Measurements from ENCODE around the gene TRIM3.
"Not testable (repeated sequence)": the region's sequence is repeated elsewhere in the genome, so short reads cannot be mapped to it uniquely, and the experiment has no call there.

Gene TRIM3

DNA sequence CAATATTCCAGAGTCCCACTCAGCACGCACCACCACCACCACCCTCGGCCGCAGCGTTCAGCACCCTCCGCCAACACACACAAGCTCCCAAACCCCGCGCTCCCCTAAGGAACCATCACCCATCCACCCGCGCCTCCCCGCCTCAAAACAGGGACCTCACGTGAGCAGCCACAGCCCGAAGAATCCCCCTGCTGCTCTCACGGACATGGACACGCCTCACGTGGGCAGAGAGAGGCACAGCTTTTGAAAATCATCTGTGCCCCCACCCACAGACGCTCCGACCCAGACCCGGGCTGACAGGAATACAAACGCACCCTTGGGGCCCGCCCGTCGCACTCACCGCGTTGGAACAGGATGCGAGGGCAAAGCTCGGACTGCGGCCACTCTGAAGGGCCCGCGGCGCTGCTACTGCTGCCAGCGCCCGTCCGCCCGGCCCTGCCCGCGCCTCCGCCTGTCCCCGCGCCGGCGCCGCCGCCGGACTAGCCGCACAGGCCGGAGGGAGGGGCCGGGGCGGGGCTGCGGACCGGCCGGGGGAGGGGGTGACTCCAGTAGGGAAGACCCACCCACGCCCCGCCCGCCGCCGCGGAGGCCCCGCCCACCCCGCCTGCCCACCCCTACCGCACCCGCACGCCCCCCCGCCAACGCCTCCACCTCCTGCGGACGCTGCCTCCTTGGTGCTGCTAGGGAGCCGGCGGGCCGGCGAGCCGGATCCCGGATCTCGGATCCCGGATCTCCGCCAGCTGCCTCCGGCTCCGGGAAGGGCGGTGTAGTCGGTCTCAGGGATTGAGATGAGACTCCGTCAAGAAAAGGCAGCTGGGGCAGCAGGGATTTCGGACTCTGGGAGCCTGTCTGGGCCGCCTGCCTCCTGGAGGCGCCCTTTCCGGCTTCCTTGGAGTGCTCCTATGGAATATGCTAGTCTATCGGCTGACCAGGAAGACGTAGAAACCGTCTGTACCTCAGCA, at the start of gene TRIM3:
TRIM3 (minus strand) TSS at position 491 of the 962 bp plus-strand sequence. CDS start 8,246 bp downstream, outside the sequence.
- DNase-seq, result peak; percentile 74

DNA sequence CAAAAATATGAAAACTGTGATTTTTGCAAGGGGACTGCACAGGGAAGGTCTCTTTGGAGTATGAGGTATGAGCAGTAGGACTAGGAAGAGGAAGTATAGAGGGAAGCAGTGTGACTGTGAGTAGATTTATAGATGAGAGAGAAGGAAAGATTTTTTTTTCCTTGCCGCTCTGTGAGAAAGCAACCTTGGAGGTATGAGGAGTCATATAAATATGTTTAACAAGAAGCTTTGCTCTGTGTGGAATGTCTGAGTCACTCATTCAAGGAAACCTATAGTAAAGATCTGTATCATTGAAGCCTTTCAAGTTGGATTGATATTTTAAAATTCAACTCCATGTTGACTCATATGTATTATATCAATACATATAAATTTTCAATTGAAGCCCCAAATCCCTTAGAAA, 49.5 kb upstream of the TRIM3 start:
- no peak for DNase-seq

DNA sequence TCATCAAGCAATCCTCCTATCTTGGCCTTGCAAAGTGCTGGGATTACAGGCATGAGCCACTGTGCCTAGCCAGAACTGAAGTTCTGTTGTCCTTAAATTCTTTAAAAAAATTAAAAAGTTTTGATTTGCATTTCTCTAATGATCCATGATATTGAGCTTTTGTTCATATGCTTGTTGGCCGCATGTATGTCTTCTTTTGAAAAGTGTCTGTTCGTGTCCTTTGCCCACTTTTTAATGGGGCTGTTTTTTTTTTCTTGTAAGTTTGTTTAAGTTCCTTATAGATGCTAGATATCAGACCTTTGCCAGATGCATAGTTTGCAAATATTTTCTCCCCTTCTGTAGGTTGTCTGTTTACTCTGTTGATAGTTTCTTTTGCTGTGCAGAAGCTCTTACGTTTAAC, 48.2 kb upstream of the TRIM3 start:
- not testable (repeated sequence) for DNase-seq

DNA sequence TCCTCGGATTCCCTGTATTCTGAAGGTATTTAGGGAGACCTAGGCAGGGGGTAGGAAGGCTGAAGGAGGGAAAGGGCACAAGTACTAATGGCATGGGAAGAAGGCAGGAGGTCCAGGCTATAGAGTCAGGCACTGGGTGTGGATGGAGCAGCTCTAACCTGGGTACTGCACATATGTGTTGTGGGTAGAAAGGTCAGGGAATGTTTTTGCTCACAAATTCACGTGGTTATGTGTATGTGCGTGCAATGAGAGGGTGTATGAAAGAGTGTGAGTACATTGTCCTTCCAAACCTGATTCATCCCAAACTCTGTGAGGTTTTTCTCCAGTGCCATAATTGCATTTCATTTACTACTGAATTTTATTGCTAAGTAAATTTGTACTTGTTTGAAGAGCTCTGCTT, 46.5 kb upstream of the TRIM3 start:
- no peak for DNase-seq

DNA sequence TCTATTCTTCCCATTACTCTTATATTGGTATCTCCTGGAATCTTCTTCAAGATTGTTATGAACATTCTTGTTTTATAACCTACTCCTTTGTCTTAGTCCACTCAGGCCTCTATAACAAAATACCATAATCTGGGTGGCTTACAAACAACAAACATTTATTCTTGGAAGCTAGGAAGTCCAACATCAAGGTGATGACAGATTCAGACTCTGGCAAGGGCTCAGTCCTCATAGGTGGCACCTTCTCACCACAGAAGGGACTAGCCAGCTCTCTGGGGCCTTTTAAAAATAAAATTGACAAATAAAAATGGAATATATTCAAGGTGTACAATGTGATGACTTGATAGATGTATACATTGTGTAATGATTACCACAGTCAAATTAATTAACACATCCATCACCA, 43.1 kb upstream of the TRIM3 start:
- no peak for DNase-seq

DNA sequence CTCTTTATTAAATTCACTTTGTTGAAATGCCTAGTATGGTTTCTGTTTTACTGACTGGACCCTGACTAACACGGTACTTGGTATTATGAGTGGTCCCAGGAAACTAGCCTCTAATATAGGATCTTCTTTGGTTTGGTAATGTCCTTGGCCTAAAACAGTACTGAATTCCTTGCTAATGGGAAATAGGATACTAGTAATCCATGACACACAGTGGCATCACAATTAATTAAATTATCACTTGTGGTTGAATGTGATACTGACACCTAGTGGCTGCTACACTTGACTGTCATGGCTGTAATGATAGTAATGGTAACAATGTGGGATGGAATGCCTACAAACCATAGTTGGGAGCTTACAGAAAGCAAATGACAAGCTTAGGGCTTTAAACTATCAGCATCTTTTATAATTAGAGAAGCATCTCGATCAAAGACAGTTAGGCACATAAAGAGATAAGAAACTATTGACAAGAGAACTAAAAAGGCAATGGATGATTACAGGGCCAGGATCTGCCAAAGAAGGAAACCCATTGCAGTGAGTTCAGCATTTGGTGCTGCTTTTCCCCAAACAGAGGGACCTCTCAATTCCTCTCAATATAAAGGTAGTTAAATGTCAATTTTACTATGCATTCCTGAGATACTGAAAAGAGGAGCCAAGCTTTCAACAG, 32.0 kb upstream of the TRIM3 start:
- no peak for DNase-seq

DNA sequence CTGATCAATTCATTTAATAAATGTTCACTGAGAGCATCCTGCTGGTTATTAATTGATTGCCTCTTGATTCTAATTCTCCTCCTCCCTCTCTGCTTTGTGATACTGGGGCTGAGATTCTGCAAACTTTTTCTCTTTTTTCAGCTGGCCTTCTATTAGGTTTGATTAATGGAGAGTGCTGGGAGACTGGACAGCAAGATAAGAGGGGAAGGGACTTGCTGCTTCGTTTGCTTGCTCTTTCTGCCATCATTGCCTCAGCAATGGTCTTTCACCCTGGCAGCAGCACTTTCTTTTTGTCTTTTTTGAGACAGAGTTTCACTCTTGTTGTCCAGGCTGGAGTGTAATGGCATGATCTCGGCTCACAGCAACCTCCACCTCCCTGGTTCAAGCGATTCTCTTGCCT, 30.4 kb upstream of the TRIM3 start:
- no peak for DNase-seq

DNA sequence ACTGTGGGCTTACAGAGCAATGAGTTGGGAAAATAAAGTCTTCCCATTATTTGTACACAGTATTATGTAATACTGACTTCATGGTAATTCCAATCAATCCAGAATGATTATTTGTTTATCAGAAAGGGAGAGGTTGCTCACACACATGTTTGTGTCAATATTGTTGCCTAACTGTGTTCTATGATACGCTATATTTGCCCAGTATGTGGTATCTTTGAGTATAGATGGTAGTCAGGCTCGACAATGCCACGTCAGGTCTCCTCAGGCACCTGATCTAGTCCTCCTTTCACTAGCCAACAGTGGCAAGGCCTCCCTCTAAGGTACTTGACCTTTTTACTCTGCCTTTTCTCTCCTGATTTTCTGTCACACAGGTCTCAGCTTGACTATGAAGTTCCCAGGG, 28.6 kb upstream of the TRIM3 start:
- no peak for DNase-seq

DNA sequence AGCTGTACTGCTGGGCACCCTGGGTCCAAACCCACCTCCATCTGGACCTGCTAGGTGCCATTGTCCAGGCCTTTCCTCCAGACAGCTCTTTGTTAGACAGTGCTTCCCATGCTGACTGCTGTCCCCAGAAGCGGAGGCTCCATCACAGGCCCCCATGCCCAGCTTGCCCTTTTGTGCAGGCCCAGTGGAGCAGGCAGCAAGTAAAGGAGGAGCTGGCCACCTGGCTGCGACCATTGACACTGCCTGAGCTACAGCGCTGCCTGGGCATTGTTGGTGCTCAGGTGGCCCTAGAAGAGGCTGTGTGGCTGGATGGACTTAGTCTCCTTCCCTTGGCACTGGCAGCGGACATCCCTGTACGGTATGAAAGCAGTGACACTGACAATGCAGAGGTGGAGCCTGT, 24.8 kb upstream of the TRIM3 start:
- DNase-seq, result no peak

DNA sequence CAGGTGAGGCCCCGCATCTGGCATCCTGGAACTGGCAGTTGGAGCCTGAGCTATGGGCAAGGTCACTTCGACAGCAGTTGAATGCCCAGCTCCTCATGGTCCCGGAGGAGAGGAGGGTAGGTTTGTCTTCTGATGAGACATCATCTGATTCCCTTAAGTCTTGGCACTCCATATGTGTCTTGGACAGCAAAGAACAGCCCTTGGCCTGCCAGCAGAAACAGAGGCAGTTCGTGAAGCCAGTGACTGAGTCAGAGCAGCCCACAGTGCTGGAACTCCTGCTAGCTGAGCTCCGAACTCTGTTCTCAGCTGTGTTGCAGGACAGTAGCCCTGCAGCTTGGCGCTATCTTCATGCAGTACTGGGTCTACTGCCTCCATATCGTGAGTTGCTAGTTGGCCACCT, 24.4 kb upstream of the TRIM3 start:
- DNase-seq, result no peak

DNA sequence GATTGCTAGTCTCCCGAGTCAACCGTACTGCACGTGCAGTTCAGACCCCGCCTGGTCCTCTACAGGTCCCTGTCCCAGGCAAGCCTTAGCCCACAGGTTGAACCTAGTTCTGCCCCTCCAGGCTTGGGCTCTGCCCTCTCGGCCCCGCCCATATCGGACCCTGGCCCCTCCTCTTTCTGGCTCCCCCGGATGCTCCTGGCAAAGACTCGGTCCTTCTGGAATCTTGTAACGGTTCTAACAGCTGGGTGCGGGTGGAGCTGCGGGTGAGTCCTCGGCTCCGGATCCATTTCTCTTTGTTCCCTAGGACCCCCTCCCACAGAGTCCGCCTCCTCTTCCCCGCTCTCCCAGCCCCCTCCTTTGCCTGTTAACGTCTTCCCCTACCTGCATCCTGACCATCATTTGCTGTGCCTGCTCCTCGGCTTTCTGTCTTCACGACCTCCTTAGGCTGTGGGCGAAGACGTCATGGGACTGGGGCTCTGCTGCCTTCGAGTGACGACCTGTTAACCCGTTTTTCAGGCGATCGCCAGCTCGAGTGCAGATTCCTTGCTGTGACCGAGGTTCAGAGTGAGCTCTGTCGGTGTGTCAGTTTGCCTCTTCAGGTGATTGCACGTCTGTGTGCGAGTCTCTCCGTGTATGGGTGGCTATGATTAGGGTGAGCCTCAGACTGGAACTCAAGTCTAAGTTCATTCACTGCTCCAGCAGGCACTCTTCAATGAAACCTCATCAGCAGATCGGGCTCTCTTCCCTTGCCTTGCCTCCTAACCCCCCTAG, 23.5 kb upstream of the TRIM3 start, which contains the start of gene DNHD1:
DNHD1 (plus strand) TSS at position 212 of the 771 bp plus-strand sequence. CDS start 936 bp downstream, outside the sequence.
- DNase-seq, result no peak

DNA sequence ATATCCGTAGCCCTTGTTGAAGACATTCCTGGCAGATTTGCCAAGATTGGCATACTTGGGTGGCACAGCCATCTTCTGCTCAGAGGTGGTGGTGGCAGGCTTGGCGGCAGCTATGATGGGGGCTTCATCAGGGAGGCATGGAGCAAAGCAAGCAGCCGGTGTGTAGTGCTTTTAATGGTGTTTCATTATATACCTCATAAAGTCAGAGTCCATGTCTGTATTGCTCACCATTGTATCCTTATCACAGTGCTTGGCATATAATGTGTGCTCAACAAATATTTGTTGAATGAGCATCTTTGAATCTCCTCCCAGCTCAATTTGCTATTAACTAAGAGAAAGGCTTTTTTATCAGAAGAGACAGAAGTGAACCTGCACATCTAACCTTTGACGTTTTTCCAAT, 15.6 kb upstream of the TRIM3 start:
- no peak for DNase-seq

DNA sequence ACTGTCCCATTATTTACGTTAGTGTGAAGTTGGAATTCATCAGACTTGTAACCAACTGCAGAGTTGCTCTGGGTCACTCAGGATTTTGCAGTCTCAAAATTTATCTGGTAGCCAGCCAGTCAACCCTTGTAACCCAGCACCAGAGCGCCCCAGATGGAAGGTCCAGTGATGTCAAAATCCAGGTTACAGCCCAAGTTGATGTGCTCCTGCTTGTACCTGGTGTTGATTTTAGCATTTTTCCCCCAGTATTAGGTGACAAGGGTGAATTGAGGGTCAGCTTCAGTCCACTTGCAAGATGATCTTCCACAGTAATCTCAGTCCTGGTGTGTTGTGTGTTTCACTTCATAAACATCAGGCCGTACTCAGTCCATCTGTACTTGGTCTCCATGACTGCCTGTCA, 15.1 kb upstream of the TRIM3 start:
- no peak for DNase-seq

DNA sequence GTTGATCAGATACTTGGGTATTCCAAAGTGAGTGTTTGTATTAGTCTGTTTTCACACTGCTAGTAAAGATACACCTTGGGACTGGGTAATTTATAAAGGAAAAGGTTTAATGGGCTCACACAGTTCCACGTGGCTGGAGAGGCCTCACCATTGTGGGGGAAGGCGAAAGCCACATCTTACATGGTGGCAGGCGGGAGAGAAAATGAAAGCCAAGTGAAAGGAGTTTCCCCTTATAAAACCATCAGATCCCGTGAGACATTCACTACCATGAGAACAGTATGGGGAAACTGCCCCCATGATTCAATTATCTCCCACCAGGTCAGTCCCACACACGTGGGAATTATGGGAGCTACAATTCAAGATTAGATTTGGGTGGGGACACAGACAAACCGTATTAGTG, 14.6 kb upstream of the TRIM3 start:
- DNase-seq, result no peak

DNA sequence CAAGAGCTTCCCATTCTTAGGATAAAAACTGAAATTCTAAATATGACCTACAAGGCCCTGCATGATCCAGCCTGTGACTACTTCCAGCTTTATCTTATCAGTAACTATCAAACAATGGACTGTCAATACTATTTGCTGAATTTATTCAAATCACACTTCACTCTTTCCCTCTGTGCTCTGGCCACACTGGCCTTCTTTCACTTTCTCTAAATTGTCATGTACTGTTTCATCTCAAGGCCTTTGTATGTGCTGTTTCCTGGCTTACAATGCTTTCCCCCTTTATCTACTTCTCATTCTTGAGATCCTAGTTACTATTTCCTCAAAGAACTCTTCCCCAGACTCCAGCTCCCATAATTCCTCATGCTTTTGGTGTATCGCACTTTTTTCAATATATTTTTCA, 13.2 kb upstream of the TRIM3 start:
- no peak for DNase-seq

DNA sequence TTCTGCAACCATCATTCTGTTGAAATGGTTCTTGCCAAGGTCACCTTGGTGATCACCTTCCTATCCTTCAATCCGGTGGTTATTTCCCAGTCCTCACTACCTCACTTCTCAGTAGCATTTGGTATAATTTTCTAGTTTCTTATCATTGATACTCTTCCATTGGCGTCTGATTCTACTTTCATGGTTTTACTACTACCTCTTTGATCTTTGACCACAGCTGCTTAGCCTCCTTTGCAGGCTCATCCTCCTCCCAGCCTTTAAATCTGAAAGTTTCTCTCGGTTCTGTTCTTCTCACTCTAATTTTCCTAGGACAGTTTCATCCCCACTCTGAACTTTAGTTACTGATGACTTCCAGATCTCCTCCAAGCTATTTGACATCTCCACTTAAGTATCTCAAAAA, 12.5 kb upstream of the TRIM3 start:
- no peak for DNase-seq

DNA sequence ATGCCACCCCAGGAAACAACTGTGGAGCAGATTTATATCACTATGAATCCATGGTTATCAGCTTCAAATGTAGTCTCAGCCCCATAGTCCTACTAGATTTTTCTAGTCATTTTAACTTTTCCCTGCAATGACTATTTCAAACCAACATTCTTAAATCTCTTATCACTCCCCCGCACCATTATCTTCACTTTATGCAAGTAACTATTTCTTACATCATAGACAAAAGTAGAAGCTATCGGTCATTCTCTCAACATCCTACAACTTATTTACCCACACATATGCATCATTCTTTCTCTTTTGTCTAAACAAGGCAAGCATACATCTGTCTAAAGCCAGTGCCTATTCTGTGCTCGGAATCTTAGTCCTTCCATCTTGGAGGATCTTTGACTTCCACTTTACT, 11.9 kb upstream of the TRIM3 start:
- no peak for DNase-seq

DNA sequence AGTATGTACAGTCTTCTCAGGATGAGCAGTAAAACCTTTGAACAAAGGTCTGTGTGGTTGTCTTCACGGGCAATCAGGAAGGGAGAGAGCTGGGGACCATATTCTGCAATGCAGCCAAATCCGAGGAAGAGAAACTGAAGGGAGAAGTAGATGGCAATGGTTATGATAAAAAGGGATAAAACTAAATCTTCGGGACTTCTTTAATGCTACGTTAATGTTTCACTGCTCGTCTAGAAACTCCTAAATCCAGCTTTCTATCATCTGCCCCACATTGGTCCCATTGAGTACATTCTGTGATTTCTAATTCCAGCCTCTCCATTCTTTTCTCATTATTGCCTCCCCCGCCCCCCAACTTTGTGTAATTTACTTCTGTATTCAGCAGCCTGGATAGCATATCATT, 9.3 kb upstream of the TRIM3 start:
- DNase-seq, result no peak

DNA sequence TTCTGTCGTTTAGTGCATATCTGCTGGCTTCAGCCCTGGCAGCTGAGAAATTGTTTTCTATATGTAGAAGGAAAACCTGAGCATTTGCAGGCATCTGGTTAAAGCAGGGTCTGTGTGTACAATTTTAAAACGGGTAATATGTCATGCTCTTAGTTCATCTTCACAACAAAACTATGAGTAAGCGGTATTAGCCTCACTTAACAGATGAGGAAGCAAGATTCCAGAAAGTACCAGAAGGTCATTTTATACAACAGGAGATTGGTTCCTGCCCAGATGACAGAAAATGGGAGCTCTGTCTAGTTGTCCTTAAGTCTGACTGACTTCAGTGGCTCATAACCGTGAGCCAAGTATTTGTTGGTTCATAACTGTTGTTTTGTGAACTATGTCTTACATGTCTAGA, 8.7 kb upstream of the TRIM3 start:
- no peak for DNase-seq

DNA sequence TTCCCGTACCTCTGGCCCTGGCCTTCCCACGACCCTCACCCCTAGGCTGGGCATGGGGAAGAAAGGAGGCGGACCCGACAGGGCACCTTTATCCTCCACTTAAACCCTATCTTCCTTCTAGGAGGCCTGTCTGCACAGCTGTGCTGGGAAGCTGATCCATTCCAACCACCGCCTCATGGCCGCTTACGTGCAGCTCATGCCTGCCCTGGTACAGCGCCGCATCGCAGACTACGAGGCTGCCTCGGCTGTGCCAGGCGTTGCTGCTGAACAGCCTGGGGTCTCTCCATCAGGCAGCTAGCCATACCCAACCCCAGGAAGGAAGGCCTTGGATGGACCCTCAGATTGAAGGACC, 8.2 kb upstream of the TRIM3 start:
- no peak for DNase-seq

DNA sequence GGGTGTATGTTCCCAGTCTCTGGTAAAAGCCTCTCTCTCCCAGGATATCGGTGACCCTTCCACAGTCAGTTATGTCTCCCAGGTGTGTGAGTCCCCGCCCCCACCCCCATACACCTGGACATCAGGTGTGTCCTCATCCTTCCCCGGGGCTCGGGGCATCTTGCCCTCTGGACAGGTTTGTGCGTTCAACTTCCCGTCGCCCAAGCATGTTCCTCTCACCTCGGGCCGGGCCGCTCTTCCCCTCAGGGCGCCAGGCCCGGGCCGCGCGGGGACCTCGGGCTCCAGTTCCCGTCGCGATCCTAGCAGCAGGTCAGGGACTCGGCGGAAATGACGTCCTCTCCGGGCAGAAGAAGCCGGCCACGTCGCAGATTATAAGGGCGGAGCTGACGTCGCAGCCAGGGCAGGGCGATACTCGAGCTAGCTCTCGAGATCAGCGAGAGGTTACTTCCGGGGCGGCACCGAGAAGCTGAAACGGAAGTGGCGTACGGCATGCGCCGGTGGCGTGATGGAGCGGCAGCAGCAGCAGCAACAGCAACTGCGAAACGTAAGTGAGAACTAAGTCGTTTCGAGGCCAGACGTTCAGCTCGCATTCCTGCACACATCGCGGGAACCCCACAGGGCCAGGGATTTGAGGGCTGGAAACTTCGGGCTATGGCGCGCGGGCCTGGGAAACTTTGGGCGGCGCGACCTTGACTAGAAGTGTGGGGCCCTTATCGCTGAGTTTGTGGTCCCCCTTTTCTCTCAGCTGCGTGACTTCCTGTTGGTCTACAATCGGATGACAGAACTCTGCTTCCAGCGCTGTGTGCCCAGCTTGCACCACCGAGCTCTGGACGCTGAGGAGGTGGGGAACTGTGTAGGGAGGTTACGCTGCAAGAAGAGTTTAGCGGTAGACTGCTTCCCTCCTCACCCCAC, 7.5 kb upstream of the TRIM3 start, which contains the start of the genes ARFIP2 and TIMM10B:
ARFIP2 (minus strand) TSS at position 320 of the 912 bp plus-strand sequence. CDS start 910 bp downstream, outside the sequence.
TIMM10B (plus strand) TSS at position 490 of the 912 bp plus-strand sequence; CDS start at position 506, 16 bp downstream.
- DNase-seq, result peak; percentile 95

DNA sequence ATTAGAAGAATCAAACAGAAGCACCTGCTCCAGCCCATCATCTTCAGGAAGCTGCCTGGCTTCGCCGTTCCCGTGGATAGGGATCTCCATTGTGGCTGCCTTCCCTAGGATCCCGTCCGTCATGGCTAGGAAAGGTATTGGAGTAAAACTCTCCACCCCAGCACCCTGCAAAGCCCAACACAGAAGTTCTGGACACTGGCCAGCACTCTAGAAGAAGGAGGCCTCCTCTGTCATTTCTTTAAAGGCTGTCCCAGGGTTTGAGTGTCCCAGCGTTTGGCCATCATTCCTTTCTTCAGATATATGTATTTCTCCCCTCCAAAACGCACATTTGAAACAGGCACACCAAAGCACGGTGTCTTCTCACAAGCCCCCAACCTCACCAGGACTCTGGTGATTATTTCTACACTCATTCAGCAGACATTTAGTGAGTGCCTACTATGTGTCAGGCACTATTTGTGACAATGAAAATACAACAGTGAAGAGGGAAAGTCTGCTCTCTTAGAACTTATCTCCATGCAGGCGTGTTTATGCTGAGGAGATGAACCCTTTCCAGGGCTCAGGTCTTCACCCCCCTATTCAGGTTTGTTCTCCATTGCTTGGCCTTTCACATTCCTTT, 6.7 kb upstream of the TRIM3 start:
- no peak for DNase-seq

All from stimulated activated CD4-positive, alpha-beta T cell treated with anti-CD3 and anti-CD28 coated beads, Interleukin-12 subunit alpha, Interleukin-12 subunit beta, amount 100 ng/mL, for 4 hours (primary cell).